GM12872 (cell line): Measurements from ENCODE around the gene ADAM12.

Experiments used
- TF ChIP-seq, protein P1 (sequence below): IDR thresholded peaks from 3 replicates; pipeline ENCODE4 v1.5.1; 2011; ENCODE audit warnings: low read depth, mild to moderate bottlenecking, low read length, moderate library complexity; ENCODE audit not compliant: insufficient read depth

Gene ADAM12

GRCh38 chr10:126087796-126088505 is 300.3 kb downstream of the ADAM12 start:
- TF ChIP-seq, protein P1, sequence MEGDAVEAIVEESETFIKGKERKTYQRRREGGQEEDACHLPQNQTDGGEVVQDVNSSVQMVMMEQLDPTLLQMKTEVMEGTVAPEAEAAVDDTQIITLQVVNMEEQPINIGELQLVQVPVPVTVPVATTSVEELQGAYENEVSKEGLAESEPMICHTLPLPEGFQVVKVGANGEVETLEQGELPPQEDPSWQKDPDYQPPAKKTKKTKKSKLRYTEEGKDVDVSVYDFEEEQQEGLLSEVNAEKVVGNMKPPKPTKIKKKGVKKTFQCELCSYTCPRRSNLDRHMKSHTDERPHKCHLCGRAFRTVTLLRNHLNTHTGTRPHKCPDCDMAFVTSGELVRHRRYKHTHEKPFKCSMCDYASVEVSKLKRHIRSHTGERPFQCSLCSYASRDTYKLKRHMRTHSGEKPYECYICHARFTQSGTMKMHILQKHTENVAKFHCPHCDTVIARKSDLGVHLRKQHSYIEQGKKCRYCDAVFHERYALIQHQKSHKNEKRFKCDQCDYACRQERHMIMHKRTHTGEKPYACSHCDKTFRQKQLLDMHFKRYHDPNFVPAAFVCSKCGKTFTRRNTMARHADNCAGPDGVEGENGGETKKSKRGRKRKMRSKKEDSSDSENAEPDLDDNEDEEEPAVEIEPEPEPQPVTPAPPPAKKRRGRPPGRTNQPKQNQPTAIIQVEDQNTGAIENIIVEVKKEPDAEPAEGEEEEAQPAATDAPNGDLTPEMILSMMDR = no peak

GRCh38 chr10:126087153-126087680 is 301.1 kb downstream of the ADAM12 start:
- TF ChIP-seq, protein P1 = no peak

DNA sequence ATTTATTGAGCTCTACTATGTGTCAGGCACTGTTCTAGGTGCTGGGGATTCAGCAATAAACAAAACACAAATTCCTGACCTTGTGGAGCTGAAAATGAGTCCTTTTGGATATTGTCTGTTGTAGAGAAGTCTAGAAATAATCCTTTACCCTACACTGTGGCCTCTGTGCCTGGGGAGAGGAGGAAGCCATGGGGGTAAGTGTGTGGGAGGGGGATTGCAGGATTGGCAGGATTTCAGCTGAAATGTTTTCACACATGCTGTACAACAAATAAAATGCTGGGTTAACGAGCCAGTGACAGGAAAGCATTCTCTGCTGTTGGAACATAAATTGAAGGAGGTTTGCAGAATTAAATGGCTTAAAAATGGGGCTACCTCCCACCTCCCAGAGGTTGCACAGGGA is 302.5 kb downstream of the ADAM12 start:
- TF ChIP-seq, protein P1 = no peak

DNA sequence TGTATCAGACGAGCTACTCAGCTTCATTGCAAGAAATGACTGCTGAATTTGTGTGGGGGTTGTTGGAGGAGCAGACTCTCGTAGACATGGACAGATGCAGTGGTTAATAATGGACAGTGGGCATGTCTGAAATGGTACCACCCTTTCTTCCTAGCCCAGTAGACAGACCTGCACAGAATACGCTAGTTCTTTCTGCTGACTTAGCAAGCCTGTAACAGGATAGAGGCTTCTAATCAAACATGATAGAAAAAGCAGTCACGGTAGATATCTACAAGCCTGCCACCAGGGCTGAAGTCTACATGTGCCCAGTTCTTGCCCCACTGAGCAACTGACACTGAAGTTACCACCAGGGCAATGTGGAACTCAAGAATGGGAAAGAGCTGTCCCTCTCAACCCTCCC is 303.9 kb downstream of the ADAM12 start:
- TF ChIP-seq, protein P1 = no peak

DNA sequence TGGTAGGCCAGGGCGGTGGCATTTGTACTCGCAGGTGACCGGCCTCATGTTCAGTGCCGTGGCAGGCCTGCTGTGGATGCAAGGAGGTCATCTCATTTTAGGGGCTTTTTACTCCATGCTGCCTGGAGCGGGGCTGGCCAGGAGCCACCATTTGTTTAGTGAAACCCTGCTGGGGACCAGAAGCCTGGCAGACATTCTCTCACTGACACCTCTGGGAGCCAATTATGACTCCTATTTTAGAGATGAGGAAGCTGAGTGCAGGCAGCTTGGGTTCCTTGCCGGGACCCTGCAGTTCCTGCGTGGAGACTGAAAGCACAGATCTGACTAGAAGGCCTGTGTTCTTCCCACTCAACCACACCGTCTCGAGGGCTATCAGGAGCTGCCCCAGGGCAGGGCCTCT is 305.3 kb downstream of the ADAM12 start:
- TF ChIP-seq, protein P1 = no peak

DNA sequence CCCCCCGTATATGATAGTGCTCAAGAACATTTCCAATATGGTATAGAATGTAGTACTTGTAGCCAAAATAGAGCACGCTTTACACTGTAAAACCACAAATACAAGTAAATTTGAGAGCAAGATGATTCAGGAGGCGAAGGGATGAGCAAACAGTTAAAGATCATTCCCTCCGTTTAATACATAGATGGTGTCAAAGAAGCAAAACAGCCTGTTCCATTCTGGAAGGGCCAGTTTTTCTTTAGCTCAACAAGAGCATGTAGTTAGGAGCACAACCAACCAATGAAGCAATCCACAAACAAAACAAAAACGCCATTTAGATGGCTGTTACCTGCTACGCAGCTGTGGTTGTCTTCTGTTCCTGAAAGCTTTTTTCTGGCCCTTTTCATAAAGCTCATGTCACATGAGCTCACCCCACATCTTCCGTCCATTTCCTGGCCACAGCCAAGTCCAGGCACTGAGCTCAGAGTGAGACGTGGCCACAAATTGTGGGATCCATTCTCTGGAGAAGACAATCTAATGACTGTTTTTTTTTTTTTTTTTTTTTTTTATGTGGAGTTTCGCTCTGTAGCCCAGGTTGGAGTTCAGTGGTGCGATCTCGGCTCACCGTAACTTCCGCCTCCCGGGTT is 306.3 kb downstream of the ADAM12 start:
- TF ChIP-seq, protein P1 = no peak

GRCh38 chr10:126080879-126081411 is 307.3 kb downstream of the ADAM12 start:
- TF ChIP-seq, protein P1 = no peak
